GM19468 (cell line): ENCODE data around the gene ZNF311.
"Not testable (repeated sequence)": the region's sequence is repeated elsewhere in the genome, so short reads cannot be mapped to it uniquely, and the experiment has no call there.

Experiments used
- ATAC-seq: cut with Tn5 transposase; IDR thresholded peaks from one replicate; pipeline ENCODE4 v1.9.1; 2021; ENCODE audit warnings: mild to moderate bottlenecking, moderate library complexity, moderate number of reproducible peaks; ENCODE audit not compliant: unreplicated experiment; ENCODE audit errors: extremely low read depth

The ZNF311 gene

GRCh38 chr6:28957795-28958314, 47.3 kb downstream of the ZNF311 start:
- ATAC-seq, result not testable (repeated sequence)

GRCh38 chr6:28956331-28956730, 48.8 kb downstream of the ZNF311 start:
- ATAC-seq, result no peak

- no peak for ATAC-seq
These were observed 51.4 kb downstream of the ZNF311 start for GRCh38 chr6:28953585-28954258.

GRCh38 chr6:28953039-28953584, 52.0 kb downstream of the ZNF311 start:
- ATAC-seq, result no peak

- not testable (repeated sequence) for ATAC-seq
These were observed 55.4 kb downstream of the ZNF311 start for GRCh38 chr6:28949656-28950195.

- no peak for ATAC-seq
These were observed 56.2 kb downstream of the ZNF311 start for GRCh38 chr6:28948782-28949486.

GRCh38 chr6:28947831-28948270, 57.3 kb downstream of the ZNF311 start:
- no peak for ATAC-seq

- no peak for ATAC-seq
These were observed 57.9 kb downstream of the ZNF311 start for GRCh38 chr6:28947067-28947765.

GRCh38 chr6:28945349-28945748, 59.8 kb downstream of the ZNF311 start:
- ATAC-seq, result no peak
